Fibroblast of peridontal ligament (primary cell): ENCODE measurements around the gene MYD88.

ENCODE experiments used
- DNase-seq: peaks from one replicate; pipeline ENCODE4 v3.0.0-alpha.2; 2010; ENCODE audit errors: extremely low read depth

The MYD88 gene

DNA sequence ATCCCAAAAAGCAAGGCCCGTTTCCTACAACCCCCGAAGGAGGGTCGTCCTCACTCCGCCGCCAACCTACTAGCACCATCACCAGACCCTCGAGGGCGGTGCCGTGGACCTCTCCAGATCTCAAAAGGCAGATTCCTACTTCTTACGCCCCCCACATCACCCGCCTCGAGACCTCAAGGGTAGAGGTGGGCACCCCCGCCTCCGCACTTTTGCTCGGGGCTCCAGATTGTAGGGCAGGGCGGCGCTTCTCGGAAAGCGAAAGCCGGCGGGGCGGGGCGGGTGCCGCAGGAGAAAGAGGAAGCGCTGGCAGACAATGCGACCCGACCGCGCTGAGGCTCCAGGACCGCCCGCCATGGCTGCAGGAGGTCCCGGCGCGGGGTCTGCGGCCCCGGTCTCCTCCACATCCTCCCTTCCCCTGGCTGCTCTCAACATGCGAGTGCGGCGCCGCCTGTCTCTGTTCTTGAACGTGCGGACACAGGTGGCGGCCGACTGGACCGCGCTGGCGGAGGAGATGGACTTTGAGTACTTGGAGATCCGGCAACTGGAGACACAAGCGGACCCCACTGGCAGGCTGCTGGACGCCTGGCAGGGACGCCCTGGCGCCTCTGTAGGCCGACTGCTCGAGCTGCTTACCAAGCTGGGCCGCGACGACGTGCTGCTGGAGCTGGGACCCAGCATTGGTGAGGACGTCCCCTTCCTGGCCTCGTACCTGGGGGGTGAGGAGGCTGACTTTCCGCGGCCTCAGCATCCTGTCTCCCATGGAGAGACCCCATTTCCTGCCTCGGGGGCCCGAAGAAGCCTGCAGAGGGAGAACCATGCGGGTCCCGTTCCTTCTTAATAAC lies at the start of gene MYD88:
TSS of gene MYD88 (plus strand) at position 313 of the 842 bp plus-strand sequence. CDS start at position 353, 40 bp downstream.
- peak; percentile 45 for DNase-seq

DNA sequence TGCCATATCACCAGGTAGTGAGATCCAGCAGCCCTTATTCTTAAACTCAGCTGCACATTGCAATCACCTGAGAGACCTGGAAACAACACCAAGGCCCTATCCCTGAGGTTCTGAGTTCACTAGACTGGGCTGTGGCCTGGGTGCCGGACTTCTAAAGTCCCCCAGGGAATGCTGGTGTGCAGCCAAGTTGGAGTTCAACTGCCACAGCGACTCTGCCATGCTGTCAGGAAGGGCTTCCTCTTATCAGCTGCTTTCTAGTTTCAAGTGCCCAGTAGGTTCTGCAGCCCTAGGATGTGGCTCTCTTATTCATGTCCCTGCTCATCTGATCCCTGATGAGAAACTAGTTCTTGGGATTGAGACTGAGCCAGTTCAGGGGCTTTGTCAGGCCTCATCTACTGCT lies 49.3 kb upstream of the MYD88 start:
- DNase-seq = no peak

DNA sequence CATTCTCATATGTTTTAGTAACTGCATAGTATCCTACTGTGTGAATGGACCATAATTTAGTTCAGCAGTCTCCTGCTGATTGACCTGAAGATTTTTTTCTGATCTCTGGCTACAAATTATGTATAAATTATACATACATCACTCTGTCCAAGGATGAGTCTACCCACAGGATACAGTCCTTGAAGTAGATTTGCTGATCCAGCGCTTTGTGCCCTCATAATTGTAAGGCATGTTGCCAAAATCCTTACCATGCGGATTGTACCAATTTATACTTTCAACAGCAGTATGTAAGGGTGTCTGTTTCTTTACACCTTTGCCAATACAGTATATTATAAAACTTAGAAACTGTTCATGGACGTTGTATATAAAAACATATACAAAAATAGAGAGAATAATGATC lies 48.0 kb upstream of the MYD88 start:
- no peak for DNase-seq

DNA sequence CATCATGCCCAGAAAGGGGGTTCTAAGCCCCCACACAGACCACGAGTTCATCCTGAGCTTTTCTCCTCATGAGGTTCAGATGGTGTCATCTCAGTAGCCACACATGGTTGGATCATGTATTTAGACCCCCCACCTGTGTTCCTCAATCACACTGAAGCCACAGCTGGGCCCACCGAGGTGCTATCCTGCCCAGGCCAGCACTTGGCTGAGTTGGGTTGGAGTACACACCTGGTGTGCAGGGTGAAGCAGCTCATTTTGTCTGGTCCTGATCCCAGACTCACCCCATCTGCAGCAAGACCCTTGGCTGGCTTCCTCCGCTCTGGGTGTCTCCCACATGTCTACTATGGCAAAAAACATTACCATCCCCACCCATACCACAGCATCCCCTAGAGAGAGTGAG lies 43.5 kb upstream of the MYD88 start:
- DNase-seq = no peak

DNA sequence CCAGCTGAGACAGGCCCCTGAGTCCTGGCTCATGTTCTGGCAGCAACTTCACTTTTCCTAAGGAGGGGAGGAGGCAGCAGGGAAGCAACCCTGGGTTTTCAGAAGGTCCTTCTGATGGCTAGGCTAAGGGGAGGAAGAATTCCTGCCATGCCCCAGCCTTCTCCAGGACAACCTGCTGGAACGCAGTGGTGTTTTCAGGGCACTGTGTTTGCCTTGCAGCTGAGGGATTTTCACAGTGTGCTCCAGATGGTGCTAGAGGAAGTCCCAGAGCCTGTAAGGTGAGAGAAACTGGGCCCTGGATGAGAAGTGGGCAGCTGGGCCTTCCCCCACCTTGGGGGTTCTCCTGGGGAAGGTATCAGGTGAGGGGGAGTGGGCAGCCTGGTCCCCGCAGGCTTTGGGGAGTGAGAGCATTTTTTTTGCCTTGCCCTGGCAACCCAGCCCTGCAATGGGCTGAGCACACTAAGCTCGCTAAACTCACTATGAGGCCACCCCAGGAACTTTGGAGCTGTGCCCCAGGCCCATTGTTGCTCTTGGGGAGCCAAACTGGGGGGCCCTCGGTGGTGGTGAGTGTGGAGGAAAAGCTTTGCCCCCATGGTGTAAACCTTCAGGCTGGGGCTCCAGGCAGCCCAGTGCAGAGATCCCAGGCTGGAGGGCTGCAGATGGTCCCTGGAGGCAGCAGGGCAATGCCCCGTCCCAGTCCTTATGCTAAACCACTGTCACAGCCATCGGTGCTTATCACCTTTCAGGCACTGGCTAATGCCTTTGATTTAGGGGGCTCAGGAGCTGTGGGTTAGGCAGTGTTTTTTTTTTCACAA lies 42.6 kb upstream of the MYD88 start:
- DNase-seq = no peak

DNA sequence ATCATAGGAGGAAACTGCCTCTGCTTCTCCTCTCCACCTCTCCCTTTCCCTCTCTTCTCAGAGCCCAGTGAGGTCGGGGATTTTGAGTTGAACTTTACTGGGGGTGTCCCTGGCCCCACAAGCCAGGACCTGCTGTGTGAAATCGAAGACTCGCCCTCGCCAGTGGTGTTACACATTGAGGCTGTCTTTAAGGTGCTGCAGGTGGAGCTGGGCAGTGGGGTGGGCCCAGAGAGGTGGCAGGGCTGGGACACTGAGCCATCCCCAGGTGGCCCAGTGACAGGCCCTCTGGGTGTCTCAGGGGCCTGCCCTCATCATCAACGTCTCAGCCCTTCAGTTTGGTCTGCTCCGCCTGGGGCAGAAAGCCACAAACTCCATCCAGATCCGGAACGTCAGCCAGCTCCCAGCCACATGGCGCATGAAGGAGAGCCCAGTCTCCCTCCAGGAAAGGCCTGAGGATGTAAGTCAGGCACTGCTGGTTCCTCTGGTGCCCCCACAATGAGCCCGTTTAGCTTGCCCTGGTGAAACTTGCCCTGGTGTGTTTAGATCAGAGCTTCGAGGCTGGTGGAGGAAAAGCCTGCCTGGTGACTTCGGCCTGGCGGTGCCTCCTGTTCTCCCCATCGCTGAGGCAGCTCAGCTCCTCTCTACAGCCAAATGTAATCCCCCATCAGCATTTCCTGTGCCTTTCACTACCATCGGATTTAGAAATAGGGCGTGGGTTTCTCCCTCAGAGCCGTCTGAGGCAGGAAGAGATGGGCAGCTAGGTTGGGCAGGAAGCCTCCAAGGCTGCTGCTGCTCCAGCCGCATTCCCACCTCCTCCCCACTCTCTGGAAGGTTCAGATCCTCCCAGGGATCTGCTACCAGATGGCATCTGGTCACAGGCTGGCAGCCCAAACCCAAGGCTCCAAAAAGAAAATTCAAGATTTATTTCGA lies 40.8 kb upstream of the MYD88 start:
- DNase-seq = no peak

DNA sequence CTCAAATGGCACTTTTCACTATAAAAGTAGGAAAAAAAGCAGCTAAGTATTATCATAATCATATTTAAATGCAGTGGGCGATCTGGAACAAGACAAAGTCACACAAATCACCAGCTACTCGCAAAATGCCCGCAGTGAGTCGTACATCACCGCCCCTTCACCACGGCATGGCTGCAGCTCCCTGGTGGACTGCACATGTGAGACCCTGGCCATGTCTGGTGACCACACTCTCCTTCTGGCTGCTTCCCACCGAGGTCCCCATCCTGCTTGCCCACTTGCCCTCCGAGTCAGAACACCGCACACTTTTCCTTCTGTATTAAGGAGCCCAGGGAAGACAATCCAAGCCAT lies 40.1 kb upstream of the MYD88 start:
- no peak for DNase-seq

DNA sequence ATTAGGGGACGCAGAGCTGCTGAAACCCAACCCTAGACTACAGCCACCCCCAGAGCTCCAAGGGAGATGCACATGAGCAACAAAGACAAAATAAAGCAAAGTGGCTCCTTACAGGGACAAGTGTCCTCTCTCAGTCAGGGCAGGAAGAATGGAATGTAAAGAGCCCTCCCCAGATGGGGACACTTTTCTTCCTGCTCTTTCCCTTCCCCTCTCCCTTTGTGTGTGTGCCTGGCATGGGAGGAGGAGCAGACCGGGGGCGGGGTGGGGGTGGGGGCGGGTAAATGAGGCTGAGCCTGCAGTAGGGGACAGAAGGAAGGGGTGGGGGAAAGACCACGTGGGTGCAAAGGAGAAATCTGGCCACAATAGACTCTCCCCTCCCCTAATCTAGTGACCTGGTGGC lies 38.9 kb upstream of the MYD88 start:
- no peak for DNase-seq

DNA sequence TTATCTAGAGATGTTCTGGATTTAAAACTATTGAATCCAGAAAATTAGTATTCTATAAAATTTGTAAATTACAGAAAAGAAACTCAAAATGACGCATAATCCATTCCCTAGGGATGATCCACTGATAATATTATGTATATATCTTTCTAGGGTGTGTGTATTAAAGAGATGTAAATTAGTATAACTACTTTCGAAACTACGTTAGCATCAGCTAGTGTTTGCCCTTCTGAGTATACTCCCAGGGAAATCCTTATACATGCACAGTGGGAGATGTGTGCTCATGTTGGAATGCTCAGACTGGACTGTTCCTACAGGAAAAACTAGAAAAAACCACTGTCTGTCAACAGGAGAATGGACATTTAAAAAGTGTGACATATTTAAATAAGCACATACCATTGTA lies 38.0 kb upstream of the MYD88 start:
- no peak for DNase-seq

DNA sequence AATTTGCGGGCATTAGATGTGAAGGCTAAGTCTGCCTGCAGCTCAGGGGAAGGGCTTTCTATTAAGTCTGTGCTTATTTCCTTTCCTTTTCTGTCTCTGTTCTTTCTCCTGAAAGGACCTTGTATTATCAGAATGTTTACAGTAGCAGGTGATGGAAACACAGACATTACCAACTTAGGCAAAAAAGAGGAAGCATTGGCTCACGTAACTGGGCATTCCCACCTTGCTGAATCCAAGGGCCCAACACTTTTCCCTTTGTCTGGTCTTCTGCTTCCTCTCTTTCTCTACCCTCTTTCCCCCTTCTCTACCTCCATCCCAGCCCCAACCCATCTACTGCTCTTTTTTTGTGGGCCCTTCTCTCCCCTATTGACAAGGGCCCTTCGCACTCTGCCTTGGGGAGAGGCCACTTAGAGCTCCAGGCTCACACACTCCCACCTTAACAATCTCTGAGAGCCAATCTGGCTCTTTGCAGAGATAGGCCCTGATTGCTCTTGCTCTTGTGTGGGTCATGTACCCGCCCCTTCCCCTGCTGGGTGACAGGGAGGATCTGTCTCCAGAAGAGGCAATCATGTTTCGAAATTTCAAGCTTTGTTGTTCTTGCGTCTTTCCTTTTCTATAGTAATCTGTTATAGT lies 36.5 kb upstream of the MYD88 start:
- DNase-seq = no peak

DNA sequence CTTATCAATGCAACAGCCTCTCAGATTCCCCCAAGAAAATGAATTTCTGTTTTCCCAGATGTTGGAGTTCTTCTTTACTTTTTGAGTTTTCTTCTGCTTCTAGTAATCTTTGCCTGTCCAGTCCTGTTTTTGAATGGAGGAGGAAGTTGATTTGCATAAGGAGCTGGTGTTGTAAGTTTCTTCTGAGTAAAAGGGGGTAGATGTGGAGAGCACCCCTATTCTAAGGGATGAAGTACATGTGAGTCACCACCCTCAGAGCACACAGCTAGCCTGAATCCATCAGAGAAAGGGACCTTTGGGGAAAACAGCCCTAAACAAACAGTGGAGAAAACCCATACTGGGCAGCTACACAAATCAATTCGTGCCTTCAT lies 36.0 kb upstream of the MYD88 start:
- no peak for DNase-seq

DNA sequence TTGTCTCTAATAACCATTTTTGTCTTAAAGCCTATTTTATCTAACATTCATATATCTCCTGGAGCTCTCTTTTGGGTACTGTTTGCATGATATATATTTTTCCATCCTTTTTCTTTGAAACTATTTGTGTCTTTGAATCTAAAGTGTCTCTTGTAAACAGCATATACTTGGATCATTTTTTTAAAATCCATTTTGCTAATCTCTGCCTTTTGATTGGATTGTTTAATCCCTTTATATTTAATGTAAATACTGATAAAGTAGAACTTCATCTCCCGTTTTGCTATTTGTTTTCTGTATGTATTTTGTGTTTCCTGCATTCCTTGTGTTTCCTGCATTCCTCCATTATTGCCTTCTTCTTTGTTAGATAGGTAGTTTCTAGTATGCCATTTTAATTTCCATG lies 32.9 kb upstream of the MYD88 start:
- no peak for DNase-seq

DNA sequence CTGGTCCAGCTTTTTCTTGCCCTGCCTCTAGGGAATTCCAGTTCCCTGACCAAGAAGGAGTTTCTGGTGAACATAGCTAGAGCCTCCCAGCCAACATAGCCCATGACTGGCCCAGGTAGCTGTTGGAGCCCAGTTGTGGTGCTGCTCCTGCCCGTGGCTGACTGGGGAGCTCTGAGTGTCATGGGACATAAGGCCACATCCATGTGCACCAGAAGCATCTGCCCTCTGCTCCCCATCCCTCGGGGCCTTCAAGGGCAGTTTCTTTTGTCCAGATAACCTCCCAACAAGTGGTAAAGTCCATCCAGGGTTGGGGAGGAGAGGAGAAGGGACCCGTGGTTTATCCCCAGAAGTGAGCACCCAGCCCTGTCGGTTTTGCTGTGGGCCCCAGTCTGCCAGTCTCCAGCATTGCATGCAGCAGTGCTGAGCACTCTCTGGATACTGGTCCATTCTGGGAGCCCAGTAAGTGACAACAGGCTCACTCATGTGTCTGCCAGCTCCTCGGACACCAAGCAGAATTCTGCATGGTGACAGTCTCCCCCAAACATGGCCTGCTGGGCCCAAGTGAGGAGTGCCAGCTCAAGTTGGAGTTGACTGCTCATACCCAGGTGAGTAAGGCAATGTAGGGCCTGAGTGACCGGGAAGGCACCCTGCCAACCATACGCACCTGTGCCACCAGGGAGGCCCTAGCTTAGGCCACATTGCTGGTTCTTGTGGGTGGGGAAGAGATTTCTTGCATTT lies 30.4 kb upstream of the MYD88 start:
- DNase-seq = no peak

DNA sequence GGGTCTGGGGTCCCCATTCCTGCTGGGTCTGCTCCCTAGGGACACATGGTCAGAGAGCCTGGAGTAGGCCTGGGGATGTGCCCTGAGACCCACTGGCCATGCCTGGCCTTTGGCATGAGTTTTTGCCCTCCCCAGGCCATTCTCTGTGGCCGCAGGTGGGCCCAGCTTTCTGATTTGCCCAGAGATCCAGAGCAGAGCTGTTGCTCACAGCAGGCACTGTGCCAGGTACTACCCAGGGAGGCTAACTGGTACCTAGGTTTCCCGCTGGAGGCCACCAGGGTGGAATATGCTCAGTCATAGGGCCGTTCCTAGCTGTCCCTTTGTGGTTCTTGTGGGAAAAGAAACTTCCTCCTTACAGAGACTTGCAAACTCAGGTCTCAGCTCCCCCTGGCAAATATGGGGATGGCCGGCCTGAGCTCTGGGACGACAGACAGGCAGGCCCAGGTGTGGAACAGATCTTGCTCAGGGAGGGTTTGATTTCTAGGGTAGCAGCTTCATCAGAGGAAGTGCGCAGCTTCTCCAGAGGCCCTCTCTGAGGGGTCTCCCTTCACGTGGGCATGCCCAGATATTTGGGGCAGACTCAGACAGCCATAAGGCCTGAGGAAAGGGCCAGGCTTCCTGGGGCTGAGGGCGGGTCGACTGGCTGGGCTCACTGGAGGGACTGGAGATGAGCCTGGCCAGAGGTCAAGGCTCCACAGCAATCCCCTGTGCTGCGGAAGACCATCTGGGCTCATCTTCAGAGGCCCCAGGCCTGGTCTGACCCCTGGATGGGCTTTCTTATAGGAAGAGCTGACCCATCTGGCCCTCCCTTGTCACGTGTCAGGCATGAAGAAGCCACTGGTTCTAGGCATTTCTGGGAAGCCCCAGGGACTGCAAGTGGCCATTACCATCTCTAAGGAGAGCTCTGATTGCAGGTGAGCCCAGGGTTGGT lies 29.5 kb upstream of the MYD88 start:
- no peak for DNase-seq

DNA sequence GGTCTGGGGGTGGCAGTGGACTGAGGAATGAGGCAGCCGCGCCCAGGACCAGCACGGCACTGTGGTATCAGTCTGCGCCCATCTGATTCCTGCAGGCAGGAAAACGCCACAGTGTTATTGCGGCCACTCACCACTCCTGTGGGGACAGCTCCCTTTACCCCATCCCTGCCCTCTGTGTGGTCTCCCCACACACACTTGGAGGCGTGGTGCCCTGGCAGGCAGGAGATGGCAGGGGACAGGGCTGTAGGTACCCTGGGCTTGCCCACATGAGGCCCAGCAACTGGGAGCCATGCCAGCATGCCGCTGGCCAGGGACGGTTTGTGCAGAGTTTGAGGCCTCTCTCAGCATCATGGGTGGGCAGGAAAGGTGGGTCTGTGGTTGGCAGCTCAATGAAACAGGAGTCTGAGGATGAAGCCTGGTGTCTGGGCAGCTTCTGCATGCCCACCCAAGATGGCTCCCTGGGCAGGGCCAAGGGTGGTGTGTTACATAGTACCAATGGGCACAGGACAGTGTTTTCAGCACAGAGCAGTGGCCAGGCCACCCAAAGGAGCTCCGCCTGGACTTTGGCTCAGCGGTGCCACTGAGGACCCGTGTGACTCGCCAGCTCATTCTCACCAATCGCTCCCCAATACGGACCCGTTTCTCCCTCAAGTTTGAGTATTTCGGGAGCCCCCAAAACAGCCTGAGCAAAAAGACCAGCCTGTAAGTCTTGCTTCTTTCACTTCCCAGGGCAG lies 28.7 kb upstream of the MYD88 start:
- DNase-seq = no peak

DNA sequence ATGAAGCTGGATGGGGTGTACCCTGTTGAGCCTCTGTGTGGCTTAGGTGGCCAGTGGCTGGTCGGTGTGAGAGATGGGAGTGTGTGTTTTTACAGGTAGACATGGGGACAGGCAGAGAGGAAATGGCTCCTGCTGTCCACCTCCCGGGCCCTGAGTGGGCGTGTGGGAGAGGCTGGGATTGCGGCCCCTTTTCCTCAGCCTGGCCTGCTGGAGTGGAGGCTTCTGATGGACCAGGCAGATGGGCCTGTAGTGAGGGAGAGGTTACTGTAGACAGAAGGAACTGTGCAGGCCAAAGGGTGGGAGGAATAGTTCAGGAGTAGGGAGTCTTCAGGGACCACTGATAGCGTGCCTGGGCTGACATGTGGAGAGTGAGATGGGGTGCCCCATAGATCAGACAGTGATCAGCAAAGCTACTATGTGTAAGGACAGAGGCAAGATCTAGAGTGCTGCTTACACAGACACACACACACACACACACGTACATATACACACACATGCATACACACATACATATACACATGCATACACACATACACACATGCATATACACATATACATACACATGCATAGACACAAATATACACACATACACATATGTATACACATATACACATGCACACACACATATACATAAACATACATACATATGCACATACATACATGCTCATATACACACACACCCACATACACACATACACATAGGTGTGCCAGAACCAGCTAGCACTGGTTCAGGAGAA lies 28.0 kb upstream of the MYD88 start:
- no peak for DNase-seq

DNA sequence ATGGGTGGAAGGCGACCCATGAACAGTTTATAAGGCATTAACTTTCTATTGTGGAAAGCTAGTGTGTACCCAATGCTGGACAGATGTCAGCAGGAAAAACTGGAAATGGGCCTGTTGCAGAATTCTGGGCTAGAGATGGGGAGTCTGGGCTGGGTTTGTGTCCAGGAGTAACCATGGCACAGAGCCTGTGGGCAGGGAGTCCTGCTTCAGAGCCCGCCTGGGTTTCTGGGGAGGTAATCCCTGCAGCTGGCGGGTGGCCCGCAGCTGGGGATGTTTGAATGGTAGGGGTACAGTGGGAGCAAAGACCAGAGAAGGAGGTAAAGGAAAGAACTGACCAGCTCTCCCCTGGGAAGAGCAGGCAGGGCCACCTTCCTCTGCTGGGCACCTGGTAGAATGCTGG lies 27.3 kb upstream of the MYD88 start:
- no peak for DNase-seq

DNA sequence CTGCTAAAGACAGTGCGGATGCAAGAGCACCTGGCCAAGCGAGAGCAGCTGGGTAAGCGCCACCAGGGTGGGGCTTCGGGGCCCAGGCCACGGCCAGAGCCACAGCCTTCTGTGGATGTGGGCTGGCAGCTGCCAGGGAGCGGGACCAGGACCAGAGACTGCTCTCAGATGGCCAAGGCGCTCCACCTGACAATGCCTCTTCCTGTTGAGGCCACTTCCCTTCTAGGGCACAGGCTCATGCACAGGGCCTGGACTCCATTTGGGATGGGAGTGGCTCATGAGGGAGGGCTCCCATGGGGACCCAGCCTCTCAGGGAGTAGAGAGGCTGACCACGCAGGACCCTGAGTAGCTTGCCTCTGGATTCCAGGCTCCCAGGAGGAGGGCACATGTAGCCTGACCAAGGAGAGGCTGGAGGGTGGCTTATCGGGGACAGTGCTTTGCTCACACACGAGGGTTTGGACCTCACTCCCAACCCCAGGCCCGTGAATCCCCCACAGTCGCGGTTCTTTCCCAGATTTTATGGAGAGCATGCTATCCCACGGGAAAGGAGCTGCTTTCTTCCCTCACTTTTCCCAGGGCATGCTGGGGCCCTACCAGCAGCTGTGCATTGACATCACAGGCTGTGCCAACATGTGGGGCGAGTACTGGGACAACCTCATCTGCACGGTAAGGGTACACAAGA lies 26.6 kb upstream of the MYD88 start:
- DNase-seq = no peak
